Suprapubic skin (tissue), 4 donors: ENCODE results near the gene GUCD1.

ENCODE experiments used
- CTCF ChIP-seq, 2 donors: fragments of 200-600 bp in 1 of 2; fragments of 450-650 bp in 1 of 2; sonication (generic) in 1 of 2; IDR thresholded peaks; one replicate each; pipeline ENCODE4 v1.5.1; 2016 to 2019; ENCODE audit warnings: antibody characterized with exemption in 2 of 2, mild to moderate bottlenecking in 1 of 2, moderate library complexity in 1 of 2
- POLR2A ChIP-seq, 2 donors: fragments of 450-650 bp; IDR thresholded peaks; one replicate each; pipeline ENCODE4 v1.6.1; 2017; ENCODE audit warnings: antibody characterized with exemption in 2 of 2, mild to moderate bottlenecking in 2 of 2, moderate library complexity in 2 of 2
- POLR2AphosphoS5 ChIP-seq, 3 donors: sonication (generic); formaldehyde crosslinking; IDR thresholded peaks; one replicate each; pipeline ENCODE4 v1.6.1; 2017; ENCODE audit warnings: antibody characterized with exemption in 3 of 3

GRCh38 chr22:24543185-24543601 lies 11.7 kb downstream of the GUCD1 start:
- TF ChIP-seq CTCF (IDR thresholded peaks at IDR 0.05) (no peak), POLR2A (IDR thresholded peaks at IDR 0.05) (no peak), POLR2AphosphoS5 (IDR thresholded peaks at IDR 0.05) (no peak)
